Neural cell (in vitro differentiated cells): ENCODE results near the gene CFAP20DC. TPM values are rescaled to one million over a fixed set of nuclear protein-coding genes. Genes with fewer than 3 reads are reported as not detected.

Source experiments
- H2AFZ ChIP-seq: fragments of 200-600, 300-800 bp; sonication (generic), shearing (Covaris generic); 2 replicates; pipeline ENCODE4 v1.6.0; 2014; ENCODE audit warnings: low read depth, mild to moderate bottlenecking, antibody characterized with exemption, low read length, moderate library complexity
- H3F3A ChIP-seq: fragments of 200-600 bp; shearing (Covaris generic); 2 replicates; pipeline ENCODE4 v1.6.1; 2016; ENCODE audit warnings: mild to moderate bottlenecking, moderate library complexity, mixed read lengths, antibody characterized with exemption, low read length; ENCODE audit not compliant: insufficient read depth, poor library complexity, severe bottlenecking
- H3K27ac ChIP-seq: fragments of 200-600, 300-800 bp; sonication (generic), shearing (Covaris generic); 2 replicates; pipeline ENCODE4 v1.5.1; 2014; ENCODE audit warnings: mild to moderate bottlenecking, low read length, moderate library complexity
- H3K27me3 ChIP-seq: fragments of 300-800, 200-600 bp; sonication (generic), shearing (Covaris generic); 2 replicates; pipeline ENCODE4 v1.6.0; 2014; ENCODE audit warnings: mild to moderate bottlenecking, low read depth, low read length, moderate library complexity; ENCODE audit not compliant: insufficient read depth
- H3K36me3 ChIP-seq: fragments of 300-800, 200-600 bp; sonication (generic), shearing (Covaris generic); 2 replicates; pipeline ENCODE4 v1.5.1; 2014; ENCODE audit warnings: mild to moderate bottlenecking, antibody characterized with exemption, low read length, moderate library complexity; ENCODE audit not compliant: insufficient read depth
- H3K4me2 ChIP-seq: fragments of 300-800, 200-600 bp; sonication (generic), shearing (Covaris generic); 2 replicates; pipeline ENCODE4 v1.6.0; 2014; ENCODE audit warnings: mild to moderate bottlenecking, low read length
- H3K4me3 ChIP-seq: fragments of 300-800, 200-600 bp; sonication (generic), shearing (Covaris generic); 2 replicates; pipeline ENCODE4 v1.5.1; 2014; ENCODE audit warnings: mild to moderate bottlenecking, low read length, moderate library complexity
- H3K79me2 ChIP-seq: fragments of 200-600 bp; shearing (Covaris generic); replicated peaks from 2 replicates; pipeline ENCODE4 v1.6.0; 2014; ENCODE audit warnings: mild to moderate bottlenecking, low read length, moderate library complexity; ENCODE audit not compliant: insufficient read depth
- H3K9ac ChIP-seq: fragments of 300-800, 200-600 bp; sonication (generic), shearing (Covaris generic); 2 replicates; pipeline ENCODE4 v1.6.1; 2016; ENCODE audit warnings: mild to moderate bottlenecking, low read length, mixed read lengths
- H3K9me2 ChIP-seq: fragments of 200-600 bp; shearing (Covaris generic); 2 replicates; pipeline ENCODE4 v1.6.1; 2016; ENCODE audit warnings: mild to moderate bottlenecking, low read length, mixed read lengths; ENCODE audit not compliant: insufficient read depth
- H3K9me3 ChIP-seq: fragments of 200-600, 300-800 bp; sonication (generic), shearing (Covaris generic); 2 replicates; pipeline ENCODE4 v1.6.1; 2016; ENCODE audit warnings: mild to moderate bottlenecking, mixed run types, low read length, moderate library complexity, mixed read lengths
- H4K20me1 ChIP-seq: fragments of 200-600 bp; shearing (Covaris generic); 2 replicates; pipeline ENCODE4 v1.6.1; 2016; ENCODE audit warnings: mild to moderate bottlenecking, mixed run types; ENCODE audit not compliant: insufficient read depth
- CTCF ChIP-seq: fragments of 450-650 bp; IDR thresholded peaks from 2 replicates; pipeline ENCODE4 v1.5.1; 2014; ENCODE audit warnings: antibody characterized with exemption, mild to moderate bottlenecking, moderate library complexity; ENCODE audit not compliant: poor library complexity, severe bottlenecking
- EP300 ChIP-seq: fragments of 450-650 bp; conservative IDR thresholded peaks from 2 replicates; pipeline ENCODE4 v1.6.1; 2014; ENCODE audit warnings: antibody characterized with exemption, mild to moderate bottlenecking, moderate library complexity; ENCODE audit not compliant: poor library complexity, severe bottlenecking
- EZH2 ChIP-seq: fragments of 200-600, 300-800 bp; shearing (Covaris generic), sonication (generic); IDR thresholded peaks from 2 replicates; pipeline ENCODE4 v1.6.1; 2014; ENCODE audit warnings: antibody characterized with exemption, low read length, borderline replicate concordance, mild to moderate bottlenecking; ENCODE audit not compliant: insufficient read depth, poor library complexity, severe bottlenecking
- MXI1 ChIP-seq: fragments of 450-650 bp; conservative IDR thresholded peaks from 2 replicates; pipeline ENCODE4 v1.6.1; 2014; ENCODE audit warnings: antibody characterized with exemption, mild to moderate bottlenecking; ENCODE audit not compliant: poor library complexity, severe bottlenecking
- POLR2AphosphoS5 ChIP-seq: IDR thresholded peaks from 2 replicates; pipeline ENCODE4 v1.6.1; 2012
- RAD21 ChIP-seq: fragments of 450-650 bp; conservative IDR thresholded peaks from 2 replicates; pipeline ENCODE4 v1.6.1; 2014; ENCODE audit warnings: antibody characterized with exemption, mild to moderate bottlenecking, moderate library complexity
- REST ChIP-seq: IDR thresholded peaks from 2 replicates; pipeline ENCODE4 v1.6.1; 2012; ENCODE audit warnings: borderline replicate concordance
- SMC3 ChIP-seq: fragments of 450-650 bp; conservative IDR thresholded peaks from 2 replicates; pipeline ENCODE4 v1.6.1; 2014; ENCODE audit warnings: antibody characterized with exemption, mild to moderate bottlenecking, moderate library complexity; ENCODE audit not compliant: poor library complexity
- TAF1 ChIP-seq: IDR thresholded peaks from 2 replicates; pipeline ENCODE4 v1.6.1; 2012; ENCODE audit warnings: low read depth
- polyA plus RNA-seq: library from polyadenylated mRNA; depleted of rRNA; stranded (reverse); fragments of >200 nt; gene quantifications from 2 replicates; pipeline ENCODE4 v1.2.3, GENCODE V29; 2014

CFAP20DC gene
- polyA plus RNA-seq, 1 donor from 2014 or later, result not detected

GRCh38 chr3:58963928-58964503 lies 85.8 kb downstream of the CFAP20DC start:
- H3K27me3 ChIP-seq, result no peaks in the 10 kb centered on the region
- H3K9me3 ChIP-seq, result no peaks in the 10 kb centered on the region
- H2AFZ ChIP-seq, result no peak overlapping the region
- no peaks in the 10 kb centered on the region for H3K36me3 ChIP-seq
- H3K79me2 ChIP-seq, result no peaks in the 10 kb centered on the region
- H4K20me1 ChIP-seq, result no peaks in the 10 kb centered on the region
- H3K4me3 ChIP-seq, result no peak overlapping the region
- TF ChIP-seq POLR2AphosphoS5 (no peak), EZH2 (no peak), EP300 (no peak), REST (no peak), RAD21 (no peak), TAF1 (no peak), SMC3 (no peak), MXI1 (no peak), CTCF (no peak)
- no peaks in the 10 kb centered on the region for H3K9me2 ChIP-seq
- H3F3A ChIP-seq, result no peaks in the 10 kb centered on the region
- H3K27ac ChIP-seq, result no peak overlapping the region
- H3K4me2 ChIP-seq, result no peak overlapping the region
- H3K9ac ChIP-seq, result no peak overlapping the region

- Histone ChIP-seq H3K9me3 (no peaks in the 10 kb centered on the region), H3K36me3 (no peaks in the 10 kb centered on the region), H3K27me3 (no peaks in the 10 kb centered on the region), H3K27ac (no peak overlapping the region), H3K9ac (no peak overlapping the region), H3K79me2 (no peaks in the 10 kb centered on the region), H4K20me1 (no peaks in the 10 kb centered on the region), H3F3A (no peaks in the 10 kb centered on the region), H3K9me2 (no peaks in the 10 kb centered on the region), H3K4me2 (no peak overlapping the region), H3K4me3 (no peak overlapping the region), H2AFZ (no peak overlapping the region)
- TF ChIP-seq CTCF (no peak), POLR2AphosphoS5 (no peak), MXI1 (no peak), TAF1 (no peak), REST (no peak), SMC3 (no peak), EP300 (no peak)
These were observed 87.0 kb downstream of the CFAP20DC start for GRCh38 chr3:58962816-58963215.
